Neural progenitor cell (in vitro differentiated cells): ENCODE data around the gene LRRC8A.

Experiments
- EZH2phosphoT487 ChIP-seq: fragments of 200-600 bp; sonication (generic); IDR thresholded peaks from 2 replicates; pipeline ENCODE4 v1.6.1; 2017; ENCODE audit warnings: antibody characterized with exemption
- TF ChIP-seq, protein P1 (sequence below): fragments of 200-600 bp; sonication (generic); IDR thresholded peaks from 2 replicates; pipeline ENCODE4 v1.5.1; 2017; ENCODE audit warnings: antibody characterized with exemption, mild to moderate bottlenecking

DNA sequence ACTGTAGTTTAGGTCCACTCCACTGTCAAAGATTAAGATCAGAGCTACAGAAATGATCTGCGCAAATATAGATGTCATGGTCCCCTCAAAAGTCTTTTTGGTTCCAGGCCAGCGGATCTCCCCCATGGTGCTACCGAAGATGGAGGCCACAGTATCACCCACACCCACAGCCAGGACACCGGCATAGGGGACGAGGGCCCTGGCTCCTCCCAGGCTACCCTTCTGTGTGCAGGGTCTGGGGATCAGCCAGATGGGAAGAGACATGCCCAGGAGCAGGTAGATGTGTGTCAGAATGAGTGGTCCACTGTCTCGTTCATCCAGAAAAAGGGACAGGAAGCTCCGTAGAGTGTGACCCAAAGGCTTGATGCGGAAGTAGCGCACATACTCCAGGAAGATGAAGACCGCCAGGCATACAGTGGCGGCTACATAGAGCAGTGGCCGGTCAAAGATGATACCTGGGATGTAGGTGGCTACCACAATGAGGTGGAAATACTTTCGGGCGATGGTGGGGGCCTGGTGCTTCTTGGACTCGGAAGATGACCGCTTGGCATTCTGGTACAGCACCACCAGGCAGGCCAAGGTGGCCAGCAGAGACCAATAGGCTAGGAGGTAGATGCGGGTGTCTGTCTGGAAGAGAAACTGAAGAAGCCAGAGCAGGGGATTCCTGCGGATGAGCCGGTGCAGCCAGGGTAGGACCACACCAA is 64.0 kb downstream of the LRRC8A start:
- TF ChIP-seq EZH2phosphoT487 = no peak
- TF ChIP-seq, protein P1, sequence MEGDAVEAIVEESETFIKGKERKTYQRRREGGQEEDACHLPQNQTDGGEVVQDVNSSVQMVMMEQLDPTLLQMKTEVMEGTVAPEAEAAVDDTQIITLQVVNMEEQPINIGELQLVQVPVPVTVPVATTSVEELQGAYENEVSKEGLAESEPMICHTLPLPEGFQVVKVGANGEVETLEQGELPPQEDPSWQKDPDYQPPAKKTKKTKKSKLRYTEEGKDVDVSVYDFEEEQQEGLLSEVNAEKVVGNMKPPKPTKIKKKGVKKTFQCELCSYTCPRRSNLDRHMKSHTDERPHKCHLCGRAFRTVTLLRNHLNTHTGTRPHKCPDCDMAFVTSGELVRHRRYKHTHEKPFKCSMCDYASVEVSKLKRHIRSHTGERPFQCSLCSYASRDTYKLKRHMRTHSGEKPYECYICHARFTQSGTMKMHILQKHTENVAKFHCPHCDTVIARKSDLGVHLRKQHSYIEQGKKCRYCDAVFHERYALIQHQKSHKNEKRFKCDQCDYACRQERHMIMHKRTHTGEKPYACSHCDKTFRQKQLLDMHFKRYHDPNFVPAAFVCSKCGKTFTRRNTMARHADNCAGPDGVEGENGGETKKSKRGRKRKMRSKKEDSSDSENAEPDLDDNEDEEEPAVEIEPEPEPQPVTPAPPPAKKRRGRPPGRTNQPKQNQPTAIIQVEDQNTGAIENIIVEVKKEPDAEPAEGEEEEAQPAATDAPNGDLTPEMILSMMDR = no peak
